ENCODE results near the gene NRL.

GRCh38 chr14:24040692-24041091 is 74.1 kb downstream of the NRL start:
- TF ChIP-seq CTCF (IDR thresholded peaks at IDR 0.05) (no peak), POLR2A (IDR thresholded peaks at IDR 0.05) (no peak)
